Dermis microvascular lymphatic vessel endothelial cell (primary cell): ENCODE data around the gene ENTPD2. TPM values are rescaled to one million over a fixed set of nuclear protein-coding genes. Genes with fewer than 3 reads are reported as not detected.
"Not testable (repeated sequence)": the region's sequence is repeated elsewhere in the genome, so short reads cannot be mapped to it uniquely, and the experiment has no call there.

Experiments
- DNase-seq, 2 donors: peaks; one replicate each; pipeline versions ENCODE4 v3.0.0 to v3.0.0-alpha.2; 2010; ENCODE audit warnings: low read depth in 2 of 2
- total RNA-seq: library from RNA; depleted of rRNA; stranded (reverse); fragments of >200 nt; gene quantifications from 2 replicates; pipeline ENCODE4 v1.2.1, GENCODE V29; 2014

Gene ENTPD2
- total RNA-seq, 1 donor from 2014 or later, result not detected

DNA sequence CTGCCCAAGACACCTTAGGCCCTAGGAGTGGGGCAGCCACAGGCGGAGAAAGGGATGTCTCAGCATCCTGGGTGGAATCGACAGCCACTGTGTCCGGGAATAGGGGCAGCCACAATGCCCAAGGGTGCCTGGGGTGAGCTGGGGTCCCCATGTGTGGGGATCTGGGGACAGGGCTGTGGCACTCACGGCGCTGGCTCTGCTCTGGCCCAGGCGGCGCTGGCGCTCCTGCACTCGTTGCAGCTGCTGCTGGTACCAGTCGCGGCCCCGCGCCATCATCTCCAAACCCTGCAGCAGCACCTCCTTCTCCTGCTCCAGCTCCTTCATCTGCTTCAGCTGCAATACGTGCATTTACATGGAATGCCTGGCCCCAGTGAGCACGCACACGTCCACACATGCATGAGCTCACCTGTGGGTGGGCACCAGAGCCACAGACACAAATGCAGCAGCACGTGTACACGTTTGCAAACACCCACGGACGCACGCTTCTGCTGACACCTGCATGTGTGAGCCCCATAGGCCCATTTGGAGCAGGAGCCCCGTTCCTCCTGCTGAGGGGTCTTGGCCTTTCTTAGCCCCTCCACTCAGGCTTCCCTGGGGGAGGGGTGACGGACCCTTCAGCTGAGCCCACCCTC lies 11.6 kb upstream of the ENTPD2 start:
- DNase-seq, result no peak

GRCh38 chr9:137064880-137065164 lies 11.0 kb upstream of the ENTPD2 start:
- no peak for DNase-seq

DNA sequence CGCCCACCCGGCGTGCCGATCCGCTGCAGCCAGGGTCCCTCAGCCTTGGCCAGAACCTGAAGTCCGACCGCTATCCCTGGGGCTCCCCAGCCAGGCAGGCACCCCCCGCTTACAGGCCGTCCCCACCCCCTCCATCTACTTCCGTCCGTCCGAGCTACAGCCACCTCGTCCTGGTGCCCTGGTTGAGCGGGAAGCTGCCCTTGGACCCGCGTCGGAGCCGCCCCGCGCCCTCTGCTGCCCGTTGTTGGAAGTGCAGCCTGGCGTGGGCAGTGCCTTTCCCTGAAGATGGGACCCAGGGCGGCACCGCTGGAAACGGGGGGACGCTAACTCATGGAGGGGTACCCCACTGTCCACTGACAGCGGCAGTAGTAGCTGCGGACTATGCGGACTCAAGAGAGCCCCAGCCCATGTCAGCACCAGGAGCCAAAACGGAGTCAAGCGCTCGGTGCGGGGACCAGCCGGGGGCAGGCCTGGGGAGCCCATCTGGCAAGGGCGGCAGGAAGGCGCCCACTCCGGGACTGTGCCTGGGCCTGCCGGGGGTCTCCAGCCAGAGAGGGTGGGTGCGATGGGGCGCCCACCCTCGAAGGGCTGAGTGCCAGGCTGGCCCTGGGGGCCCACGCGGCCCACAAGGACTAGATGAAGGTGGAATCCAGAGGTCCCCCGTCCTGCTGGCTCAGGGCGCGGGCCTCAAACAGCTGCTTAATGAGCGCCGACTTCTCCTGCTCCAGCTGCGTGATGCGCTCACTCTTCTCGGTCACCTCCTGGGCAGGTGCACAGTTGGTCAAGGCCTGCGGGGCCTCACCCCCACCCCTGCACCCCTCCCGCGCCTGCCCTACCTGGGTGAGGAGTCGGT lies 10.4 kb upstream of the ENTPD2 start:
- peak in 1 of 2 donors; percentile 42 for DNase-seq

GRCh38 chr9:137063311-137064026 lies 9.6 kb upstream of the ENTPD2 start:
- DNase-seq, result no peak

DNA sequence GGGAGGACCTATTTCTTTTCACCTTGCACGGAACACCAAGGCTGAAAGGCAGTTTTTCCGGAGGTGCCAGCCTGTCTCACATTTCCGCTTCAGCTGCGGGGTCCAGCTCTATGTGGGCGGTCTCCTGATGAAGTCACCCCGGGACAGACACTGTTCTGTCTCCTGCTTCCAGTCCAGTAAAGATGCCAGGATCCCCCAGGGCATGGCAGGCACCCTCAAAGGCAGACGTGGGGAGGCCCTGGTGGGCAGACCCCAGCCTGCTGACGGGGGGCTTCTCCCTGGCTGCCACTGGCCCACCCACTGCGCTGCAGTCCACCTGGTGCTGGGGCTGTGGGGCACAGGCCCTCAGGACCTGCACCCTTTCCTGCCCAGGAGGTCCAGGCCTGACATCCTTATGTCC lies 8.9 kb upstream of the ENTPD2 start:
- DNase-seq, result not testable (repeated sequence)

- DNase-seq, result no peak
These were observed 8.5 kb upstream of the ENTPD2 start for GRCh38 chr9:137062384-137062783.

DNA sequence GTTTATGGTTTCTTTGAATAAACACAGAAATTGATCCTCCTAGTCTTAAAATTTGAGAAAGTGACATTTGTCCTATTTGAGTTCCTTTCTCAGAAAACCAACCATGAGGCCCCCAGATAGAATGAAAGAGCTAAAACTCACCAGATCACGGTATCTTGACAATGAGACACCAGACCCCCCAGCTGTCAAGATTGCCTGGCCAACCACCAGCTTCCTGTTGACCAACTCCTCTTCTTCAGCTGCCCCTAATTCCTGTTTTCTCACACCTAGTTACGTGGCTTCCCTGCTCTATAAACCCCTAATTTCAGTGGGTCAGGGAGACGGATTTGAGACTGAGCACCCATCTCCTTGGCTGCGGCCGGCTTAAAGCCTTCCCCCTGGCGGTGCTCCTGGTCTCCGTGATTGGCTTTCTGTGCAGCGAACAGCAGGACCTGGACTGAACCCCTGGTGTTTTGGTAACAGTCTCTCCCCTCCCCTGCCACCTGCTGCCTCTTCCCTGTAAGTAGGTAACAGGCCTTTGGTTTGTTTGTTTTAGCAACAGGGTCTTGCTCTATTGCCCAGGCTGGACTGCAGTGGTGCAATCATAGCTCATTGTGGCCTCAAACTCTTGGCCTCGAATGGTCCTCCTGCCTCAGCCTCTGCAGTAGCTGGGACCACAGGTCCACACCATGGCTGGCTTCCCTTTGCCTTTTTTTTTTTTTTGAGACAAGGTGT lies 4.8 kb upstream of the ENTPD2 start:
- no peak for DNase-seq

GRCh38 chr9:137057545-137057944 lies 3.7 kb upstream of the ENTPD2 start:
- no peak for DNase-seq

GRCh38 chr9:137056739-137057415 lies 3.0 kb upstream of the ENTPD2 start:
- no peak for DNase-seq

DNA sequence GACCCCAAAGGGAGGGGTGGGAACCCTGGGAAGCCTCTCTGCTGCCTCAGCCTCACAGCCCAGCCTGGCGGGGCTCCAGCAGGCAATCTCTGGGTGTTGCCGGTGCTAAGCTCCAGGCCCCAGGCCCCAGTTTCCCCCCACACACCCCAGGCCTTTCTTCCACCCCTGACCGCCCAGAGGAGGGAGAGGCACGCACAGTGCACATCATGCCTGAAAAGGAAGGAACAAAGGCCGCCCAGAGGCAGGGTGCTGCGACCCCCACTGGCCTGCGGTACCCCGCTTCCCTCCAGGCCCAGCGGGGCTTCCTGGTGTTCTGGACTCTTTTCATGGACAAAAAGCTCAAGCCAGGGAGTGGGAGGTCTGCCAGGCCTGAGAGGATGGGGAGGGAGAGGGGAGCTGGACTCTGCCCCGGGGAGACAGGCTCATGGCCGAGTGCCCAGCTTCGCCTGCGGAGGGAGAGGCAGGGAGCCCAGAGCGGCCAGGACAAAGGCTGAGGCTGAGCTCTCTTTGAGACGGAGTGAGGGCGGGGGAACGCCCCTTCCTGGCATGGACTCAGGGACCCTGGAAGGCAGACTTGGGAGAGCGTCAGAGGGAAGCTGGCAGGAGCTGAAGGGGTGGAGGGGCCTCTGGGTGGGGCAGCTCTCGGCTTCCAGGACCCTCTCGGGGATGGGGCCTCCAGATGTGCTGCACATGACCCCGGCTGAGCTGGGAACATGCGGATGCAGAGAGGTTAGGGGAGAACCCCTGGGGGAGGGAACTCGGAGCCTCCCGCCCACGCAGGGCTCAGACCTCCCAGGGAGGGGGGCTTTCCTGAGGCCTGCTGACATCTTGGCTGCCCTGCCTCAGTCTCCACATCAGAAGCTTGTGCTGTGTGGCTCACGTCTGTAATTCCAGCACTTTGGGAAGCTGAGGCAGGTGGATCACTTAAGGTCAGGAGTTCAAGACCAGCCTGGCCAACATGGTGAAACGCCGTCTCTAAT lies 1.8 kb upstream of the ENTPD2 start:
- no peak for DNase-seq

DNA sequence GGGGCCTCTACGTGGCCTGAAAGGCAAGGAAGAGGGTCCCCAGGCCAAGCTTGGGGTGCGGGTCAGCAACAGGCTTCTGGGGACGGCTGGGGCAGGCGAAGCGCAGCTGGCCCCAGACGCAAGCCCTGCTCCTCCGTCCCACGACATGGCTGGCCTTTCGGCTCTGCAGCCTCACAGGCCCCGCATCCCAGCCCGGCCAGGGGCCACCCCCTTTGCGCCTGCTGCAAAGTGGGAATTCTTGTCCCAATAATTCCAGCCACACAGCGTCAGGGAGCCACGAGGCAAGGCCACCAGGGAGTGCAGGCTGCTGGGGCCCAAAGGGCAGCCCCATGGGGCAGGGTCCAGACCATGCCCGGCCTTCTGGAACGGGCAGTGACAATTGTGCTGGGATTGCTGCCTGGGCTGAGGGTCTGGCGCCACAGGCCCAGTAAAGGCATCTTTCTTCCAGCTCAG lies 1.1 kb upstream of the ENTPD2 start:
- no peak for DNase-seq

DNA sequence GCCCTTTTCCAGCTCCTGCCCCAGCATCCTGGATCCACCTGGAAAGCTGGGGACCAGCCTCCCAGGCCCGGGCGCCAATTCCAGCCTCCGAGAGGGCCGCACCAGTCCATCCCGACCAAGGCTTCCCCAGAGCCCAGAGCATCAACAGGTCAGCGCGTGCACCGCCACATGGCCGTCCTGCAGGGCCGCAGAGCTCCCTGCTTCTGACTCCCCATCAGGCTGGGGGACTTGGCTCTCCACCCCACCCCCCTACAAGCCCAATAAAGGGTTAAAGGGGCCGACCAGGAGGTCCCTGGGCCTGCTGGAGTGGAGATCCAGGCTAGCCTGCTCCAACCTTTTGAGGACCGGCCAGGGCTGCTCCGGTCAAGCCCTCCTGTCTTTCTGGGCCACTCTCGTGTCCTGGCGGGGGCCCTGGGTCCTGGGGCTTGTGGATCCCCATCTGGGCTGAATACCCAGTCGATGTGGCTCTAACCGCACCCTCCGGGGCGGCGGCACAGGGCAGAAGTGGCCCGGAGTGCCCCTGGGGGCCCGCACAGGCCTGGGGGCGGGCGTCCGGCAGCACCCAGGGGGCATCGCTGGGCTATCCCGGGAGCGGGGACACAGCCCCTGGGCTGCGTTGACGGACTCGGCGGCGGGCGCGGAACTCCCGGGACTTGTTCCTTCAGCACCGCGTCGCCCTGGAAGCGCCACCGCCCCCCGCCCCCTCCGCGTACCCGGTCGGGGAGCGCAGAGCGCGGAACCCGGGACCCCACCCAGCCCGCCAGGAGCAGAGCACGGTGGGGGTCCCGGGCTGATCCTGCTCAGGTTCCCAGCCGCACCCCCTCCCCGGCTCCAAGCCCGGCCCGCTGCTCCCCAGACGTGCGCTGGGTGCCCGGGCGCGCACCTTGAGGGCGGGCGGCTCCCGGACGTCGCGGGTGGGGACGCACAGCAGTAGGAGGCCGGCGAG lies 590 bp downstream of the ENTPD2 start:
- no peak for DNase-seq

DNA sequence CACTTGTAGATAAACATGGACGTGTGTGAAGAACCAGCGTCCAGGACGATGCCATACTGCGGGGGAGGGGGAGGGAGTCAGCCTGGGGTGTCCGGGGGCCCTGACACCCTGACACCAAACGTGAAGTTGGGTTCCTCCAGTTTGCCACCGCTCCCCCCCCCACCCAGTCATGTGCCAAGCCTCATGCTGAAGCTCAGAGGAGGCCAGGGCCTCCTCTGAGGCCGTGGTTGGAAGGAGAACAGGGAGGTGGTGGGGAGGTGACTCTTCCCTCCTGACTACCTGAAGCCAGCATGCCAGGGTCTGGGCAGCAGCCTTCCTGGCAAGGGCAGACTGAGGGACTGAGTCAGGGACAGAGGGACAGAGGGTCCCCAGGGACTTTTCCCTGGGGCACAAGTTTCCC lies 1.6 kb downstream of the ENTPD2 start:
- DNase-seq, result no peak

DNA sequence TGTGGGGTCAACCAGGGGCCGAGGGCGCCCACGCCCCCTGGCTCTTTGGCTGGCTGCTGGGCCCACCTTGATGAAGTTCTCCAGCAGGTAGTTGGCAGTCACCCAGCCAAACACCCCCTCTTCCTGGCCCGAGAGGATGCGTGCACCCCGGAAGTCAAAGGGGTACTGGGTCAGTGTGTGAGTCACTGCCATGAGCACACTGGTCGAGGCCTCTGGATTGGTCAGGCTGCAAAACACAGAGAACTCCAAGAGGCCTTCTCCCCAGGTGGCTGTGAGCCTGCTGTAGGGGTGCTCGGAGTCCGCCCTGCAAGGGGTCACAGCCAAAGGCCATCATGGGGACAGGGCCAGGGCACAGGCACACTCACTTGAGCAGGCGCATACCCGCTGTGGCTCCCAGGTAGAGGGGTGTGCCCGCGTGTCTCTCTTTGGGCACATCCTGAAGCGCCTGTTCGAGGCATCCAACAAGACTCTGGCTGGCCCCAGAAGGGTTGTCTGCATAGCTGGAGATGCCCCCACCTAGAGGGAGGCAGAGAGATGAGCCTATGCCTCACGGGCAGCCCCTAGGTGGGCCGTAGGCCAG lies 2.6 kb downstream of the ENTPD2 start:
- no peak for DNase-seq

DNA sequence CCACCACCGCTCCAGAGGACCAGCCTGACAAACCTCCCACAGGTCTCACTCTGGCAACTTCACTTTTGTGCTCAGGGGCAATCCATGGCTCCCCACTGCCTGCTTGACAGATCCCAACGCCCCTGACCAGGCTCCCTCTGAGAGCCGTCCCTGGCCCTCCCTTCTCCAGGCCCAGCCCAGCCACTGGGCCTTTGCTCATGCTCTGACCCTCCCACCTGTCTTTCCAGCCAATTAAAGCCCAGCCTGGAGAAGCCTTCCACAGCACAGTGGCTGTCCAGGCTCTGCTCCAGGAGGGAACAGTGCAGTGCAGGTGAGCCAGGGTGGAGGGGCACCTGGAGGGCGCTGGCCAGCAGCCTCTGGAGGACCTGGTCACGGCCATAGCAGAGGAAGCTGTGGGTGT lies 3.3 kb downstream of the ENTPD2 start:
- DNase-seq, result no peak

DNA sequence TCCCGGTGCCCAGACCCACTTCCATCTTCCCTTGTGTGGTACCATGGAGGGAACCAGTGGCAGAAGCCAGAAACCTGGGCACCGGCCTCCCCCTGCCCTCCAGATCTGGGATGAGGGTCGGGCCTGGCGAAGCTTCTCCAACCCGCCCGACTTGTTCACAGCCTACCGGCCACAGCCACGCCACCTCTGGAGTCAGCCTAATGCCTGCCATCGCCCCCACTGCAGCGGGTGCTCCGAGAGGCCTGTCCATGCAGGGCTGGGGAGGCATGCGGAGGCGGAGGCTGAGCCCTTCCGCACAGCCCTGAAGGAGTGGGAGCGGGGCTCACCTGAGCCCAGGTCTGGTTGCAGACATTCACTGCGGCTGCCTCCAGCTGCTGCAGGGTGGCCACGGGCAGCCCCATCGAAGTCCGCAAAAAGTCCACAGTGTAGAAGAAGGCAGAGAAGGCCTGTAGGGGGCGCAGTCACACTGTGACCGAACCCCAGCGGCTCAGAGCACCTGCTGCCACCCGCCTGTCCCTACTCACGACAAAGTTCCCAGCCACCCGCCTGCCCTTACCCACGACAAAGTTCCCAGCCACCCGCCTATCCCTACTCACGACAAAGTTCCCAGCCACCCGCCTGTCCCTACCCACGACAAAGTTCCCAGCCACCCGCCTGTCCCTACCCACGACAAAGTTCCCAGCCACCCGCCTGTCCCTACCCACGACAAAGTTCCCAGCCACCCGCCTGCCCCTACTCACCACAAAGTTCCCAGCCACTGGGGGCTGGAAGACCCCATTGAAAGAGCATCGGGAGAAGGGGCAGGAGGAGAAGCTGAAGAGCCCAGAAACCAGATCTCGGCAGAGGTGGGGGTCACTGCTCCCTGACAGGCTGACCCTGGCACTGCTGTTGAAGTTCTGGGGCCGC lies 4.1 kb downstream of the ENTPD2 start:
- peak in 1 of 2 donors; percentile 60 for DNase-seq
